Retinal pigment epithelial cell (primary cell): ENCODE measurements around the gene SOX30.

Source experiments
- DNase-seq: peaks from one replicate; pipeline ENCODE4 v3.0.0-alpha.2; 2010; ENCODE audit warnings: low read depth
- H3K4me3 ChIP-seq: 2 replicates; pipeline ENCODE4 v1.5.1; 2011; ENCODE audit warnings: mild to moderate bottlenecking, low read length, control low read depth, moderate library complexity
- CTCF ChIP-seq: conservative IDR thresholded peaks from 2 replicates; pipeline ENCODE4 v1.5.1; 2011; ENCODE audit warnings: low read depth, low read length, control low read depth, inconsistent platforms

SOX30 gene

GRCh38 chr5:157594675-157595459, 57.4 kb downstream of the SOX30 start:
- no peak for DNase-seq
- no peak for TF ChIP-seq CTCF
- no peak overlapping the region for H3K4me3 ChIP-seq

GRCh38 chr5:157594257-157594656, 58.0 kb downstream of the SOX30 start:
- H3K4me3 ChIP-seq = no peak overlapping the region
- TF ChIP-seq CTCF = no peak
- DNase-seq = no peak

GRCh38 chr5:157593052-157593757, 59.0 kb downstream of the SOX30 start:
- no peak for DNase-seq
- TF ChIP-seq CTCF = no peak
- H3K4me3 ChIP-seq = no peak overlapping the region

GRCh38 chr5:157592594-157592993, 59.6 kb downstream of the SOX30 start:
- no peak for TF ChIP-seq CTCF
- no peak overlapping the region for H3K4me3 ChIP-seq
- DNase-seq = no peak

GRCh38 chr5:157590478-157590877, 61.8 kb downstream of the SOX30 start:
- no peak for DNase-seq
- H3K4me3 ChIP-seq = no peak overlapping the region
- no peak for TF ChIP-seq CTCF

- no peak for TF ChIP-seq CTCF
- DNase-seq = no peak
- H3K4me3 ChIP-seq = no peak overlapping the region
Measured at GRCh38 chr5:157584628-157585027, 67.6 kb downstream of the SOX30 start.
